ENCODE measurements around the gene DTX3.

Gene DTX3

GRCh38 chr12:57621497-57622292, 17.1 kb downstream of the DTX3 start:
- Histone ChIP-seq H3K9me3 (ENCODE audit: insufficient read depth, low read length, severe bottlenecking) (no peaks in the 10 kb centered on the region), H3K4me3 (ENCODE audit: low read depth in 1 of 2, low read length in 2 of 2) (no peak overlapping the region), H4K20me1 (ENCODE audit: insufficient read depth, low read length) (peaks cover 3% of the 10 kb centered on the region; the same call in 1 of the 2 replicates), H3K4me2 (ENCODE audit: insufficient read depth, low read length) (no peak overlapping the region), H3K27me3 (ENCODE audit: insufficient read depth, low read length, poor library complexity) (peaks cover 23% of the 10 kb centered on the region), H3K36me3 (ENCODE audit: insufficient read depth, low read length) (no peaks in the 10 kb centered on the region), H3K79me2 (ENCODE audit: insufficient read depth, low read length) (no peaks in the 10 kb centered on the region), H3K27ac (ENCODE audit: low read length) (no peak overlapping the region), H3K9ac (ENCODE audit: low read depth, low read length) (no peak overlapping the region), H2AFZ (ENCODE audit: low read depth, low read length) (no peak overlapping the region), H3K4me1 (ENCODE audit: insufficient read depth, low read length) (no peaks in the 10 kb centered on the region)
- peak; percentile 84 for ATAC-seq (ENCODE audit: insufficient read depth, low read depth)
- DNase-seq, result peak; percentile 23
- TF ChIP-seq, protein P1, sequence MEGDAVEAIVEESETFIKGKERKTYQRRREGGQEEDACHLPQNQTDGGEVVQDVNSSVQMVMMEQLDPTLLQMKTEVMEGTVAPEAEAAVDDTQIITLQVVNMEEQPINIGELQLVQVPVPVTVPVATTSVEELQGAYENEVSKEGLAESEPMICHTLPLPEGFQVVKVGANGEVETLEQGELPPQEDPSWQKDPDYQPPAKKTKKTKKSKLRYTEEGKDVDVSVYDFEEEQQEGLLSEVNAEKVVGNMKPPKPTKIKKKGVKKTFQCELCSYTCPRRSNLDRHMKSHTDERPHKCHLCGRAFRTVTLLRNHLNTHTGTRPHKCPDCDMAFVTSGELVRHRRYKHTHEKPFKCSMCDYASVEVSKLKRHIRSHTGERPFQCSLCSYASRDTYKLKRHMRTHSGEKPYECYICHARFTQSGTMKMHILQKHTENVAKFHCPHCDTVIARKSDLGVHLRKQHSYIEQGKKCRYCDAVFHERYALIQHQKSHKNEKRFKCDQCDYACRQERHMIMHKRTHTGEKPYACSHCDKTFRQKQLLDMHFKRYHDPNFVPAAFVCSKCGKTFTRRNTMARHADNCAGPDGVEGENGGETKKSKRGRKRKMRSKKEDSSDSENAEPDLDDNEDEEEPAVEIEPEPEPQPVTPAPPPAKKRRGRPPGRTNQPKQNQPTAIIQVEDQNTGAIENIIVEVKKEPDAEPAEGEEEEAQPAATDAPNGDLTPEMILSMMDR (IDR thresholded peaks at IDR 0.05; ENCODE audit: borderline replicate concordance, extremely low read depth, low read length, poor library complexity, severe bottlenecking), result peak; percentile 69
- no peak for TF ChIP-seq EZH2 (IDR thresholded peaks at IDR 0.05; ENCODE audit: borderline replicate concordance, low read depth, low read length, severe bottlenecking)

- Histone ChIP-seq H3K27ac (ENCODE audit: low read length) (no peak overlapping the region), H3K4me3 (ENCODE audit: low read depth in 1 of 2, low read length in 2 of 2) (no peak overlapping the region), H3K9me3 (ENCODE audit: insufficient read depth, low read length, severe bottlenecking) (no peaks in the 10 kb centered on the region), H3K27me3 (ENCODE audit: insufficient read depth, low read length, poor library complexity) (peaks cover 23% of the 10 kb centered on the region), H2AFZ (ENCODE audit: low read depth, low read length) (no peak overlapping the region), H3K4me2 (ENCODE audit: insufficient read depth, low read length) (no peak overlapping the region), H3K9ac (ENCODE audit: low read depth, low read length) (no peak overlapping the region), H3K36me3 (ENCODE audit: insufficient read depth, low read length) (no peaks in the 10 kb centered on the region), H4K20me1 (ENCODE audit: insufficient read depth, low read length) (peaks cover 3% of the 10 kb centered on the region; the same call in 1 of the 2 replicates), H3K4me1 (ENCODE audit: insufficient read depth, low read length) (no peaks in the 10 kb centered on the region), H3K79me2 (ENCODE audit: insufficient read depth, low read length) (no peaks in the 10 kb centered on the region)
- no peak for TF ChIP-seq EZH2 (IDR thresholded peaks at IDR 0.05; ENCODE audit: borderline replicate concordance, low read depth, low read length, severe bottlenecking)
- TF ChIP-seq, protein P1 (IDR thresholded peaks at IDR 0.05; ENCODE audit: borderline replicate concordance, extremely low read depth, low read length, poor library complexity, severe bottlenecking), result no peak
- no peak; the same call in 2 of the 3 replicates for ATAC-seq (ENCODE audit: insufficient read depth, low read depth)
- DNase-seq, result no peak
Observed at GRCh38 chr12:57622293-57623245, 17.9 kb downstream of the DTX3 start.

DNA sequence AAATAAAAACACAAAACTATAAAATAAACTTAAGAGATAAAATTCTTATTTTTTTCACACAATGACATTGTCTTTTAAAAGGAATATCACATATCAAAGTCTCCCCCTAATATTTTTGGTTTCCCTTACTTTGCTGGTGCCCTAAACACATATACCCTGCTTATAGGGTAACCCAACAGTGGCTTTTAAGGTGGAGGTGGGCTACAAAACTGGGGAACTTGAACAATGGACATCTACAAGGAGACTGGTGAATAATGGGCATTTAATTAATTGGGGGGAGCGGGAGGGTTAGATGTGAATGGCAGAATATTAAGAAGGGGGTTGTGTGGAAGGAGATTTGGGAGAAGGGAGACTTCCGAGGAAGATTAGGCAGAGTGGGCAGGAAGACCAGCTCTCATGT, 18.8 kb downstream of the DTX3 start:
- DNase-seq (no peak), ATAC-seq (ENCODE audit: insufficient read depth, low read depth) (no peak)
- Histone ChIP-seq H3K27me3 (ENCODE audit: insufficient read depth, low read length, poor library complexity) (peaks cover 23% of the 10 kb centered on the region), H4K20me1 (ENCODE audit: insufficient read depth, low read length) (peaks cover 3% of the 10 kb centered on the region; the same call in 1 of the 2 replicates), H3K79me2 (ENCODE audit: insufficient read depth, low read length) (no peaks in the 10 kb centered on the region), H3K27ac (ENCODE audit: low read length) (no peak overlapping the region), H2AFZ (ENCODE audit: low read depth, low read length) (no peak overlapping the region), H3K4me1 (ENCODE audit: insufficient read depth, low read length) (no peaks in the 10 kb centered on the region), H3K4me3 (ENCODE audit: low read depth in 1 of 2, low read length in 2 of 2) (no peak overlapping the region), H3K36me3 (ENCODE audit: insufficient read depth, low read length) (no peaks in the 10 kb centered on the region), H3K9ac (ENCODE audit: low read depth, low read length) (no peak overlapping the region), H3K4me2 (ENCODE audit: insufficient read depth, low read length) (no peak overlapping the region), H3K9me3 (ENCODE audit: insufficient read depth, low read length, severe bottlenecking) (no peaks in the 10 kb centered on the region)
- no peak for TF ChIP-seq EZH2 (IDR thresholded peaks at IDR 0.05; ENCODE audit: borderline replicate concordance, low read depth, low read length, severe bottlenecking)
- TF ChIP-seq, protein P1 (IDR thresholded peaks at IDR 0.05; ENCODE audit: borderline replicate concordance, extremely low read depth, low read length, poor library complexity, severe bottlenecking), result no peak
